Measurements from ENCODE around the gene GPR137.

The GPR137 gene

DNA sequence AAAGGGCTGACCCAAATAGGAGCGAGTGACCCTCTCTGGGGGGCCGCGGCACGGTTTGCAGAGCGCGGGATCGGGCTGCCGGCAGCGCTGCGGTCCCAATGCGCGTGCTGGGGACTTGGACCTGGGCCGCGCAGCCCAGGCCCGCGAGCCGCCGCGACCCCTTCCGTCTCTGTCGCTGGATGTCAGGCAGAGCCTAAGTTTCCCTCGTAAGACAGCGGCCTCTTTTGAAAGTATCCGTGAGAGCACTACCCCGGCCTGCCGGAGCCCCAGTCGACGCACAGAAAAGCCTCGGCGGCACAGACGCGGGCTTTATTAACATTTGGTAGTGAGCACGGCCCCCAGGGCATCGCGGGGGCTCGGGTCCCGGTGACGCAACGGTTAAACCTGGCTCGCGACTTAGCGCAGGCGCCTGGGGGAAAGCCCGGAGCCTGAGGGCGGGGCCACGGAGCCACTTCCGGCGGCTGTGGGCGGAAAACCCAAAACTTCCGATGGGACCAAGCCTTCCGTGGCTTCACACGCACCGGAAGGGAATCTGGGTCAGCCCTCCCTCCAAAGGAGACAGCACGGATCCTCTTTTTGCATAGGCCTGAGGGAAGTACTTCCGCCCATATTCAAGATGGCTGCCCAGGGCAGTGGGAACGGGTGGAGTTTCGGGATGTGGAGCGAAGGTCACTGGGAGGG lies 16.0 kb upstream of the GPR137 start:
- Histone ChIP-seq H3K4me1 (ENCODE audit: control insufficient read depth, low read length) (peaks cover 26% of the 10 kb centered on the region), H3K36me3 (ENCODE audit: control insufficient read depth, low read length) (peaks cover 29% of the 10 kb centered on the region), H3K27ac (ENCODE audit: low read depth, low read length) (peak overlapping the region; percentile 90), H3K9me2 (replicated peaks; ENCODE audit: control insufficient read depth, low read length) (no peaks in the 10 kb centered on the region), H3K4me3 (ENCODE audit: low read length) (peak overlapping the region; percentile 90), H3K4me2 (ENCODE audit: low read length) (peak overlapping the region; percentile 100), H3K27me3 (ENCODE audit: control insufficient read depth, low read length) (no peaks in the 10 kb centered on the region), H3K9me3 (ENCODE audit: control insufficient read depth, insufficient read depth, low read length) (no peaks in the 10 kb centered on the region), H3K79me2 (ENCODE audit: control insufficient read depth, low read length) (peaks cover 30% of the 10 kb centered on the region), H3F3A (ENCODE audit: control insufficient read depth, insufficient read depth) (peaks cover 12% of the 10 kb centered on the region), H4K20me1 (ENCODE audit: control insufficient read depth, insufficient read depth, low read depth, low read length) (no peaks in the 10 kb centered on the region)
- TF ChIP-seq EZH2phosphoT487 (IDR thresholded peaks at IDR 0.05; ENCODE audit: borderline replicate concordance, low read length), result no peak
- TF ChIP-seq, protein P1, sequence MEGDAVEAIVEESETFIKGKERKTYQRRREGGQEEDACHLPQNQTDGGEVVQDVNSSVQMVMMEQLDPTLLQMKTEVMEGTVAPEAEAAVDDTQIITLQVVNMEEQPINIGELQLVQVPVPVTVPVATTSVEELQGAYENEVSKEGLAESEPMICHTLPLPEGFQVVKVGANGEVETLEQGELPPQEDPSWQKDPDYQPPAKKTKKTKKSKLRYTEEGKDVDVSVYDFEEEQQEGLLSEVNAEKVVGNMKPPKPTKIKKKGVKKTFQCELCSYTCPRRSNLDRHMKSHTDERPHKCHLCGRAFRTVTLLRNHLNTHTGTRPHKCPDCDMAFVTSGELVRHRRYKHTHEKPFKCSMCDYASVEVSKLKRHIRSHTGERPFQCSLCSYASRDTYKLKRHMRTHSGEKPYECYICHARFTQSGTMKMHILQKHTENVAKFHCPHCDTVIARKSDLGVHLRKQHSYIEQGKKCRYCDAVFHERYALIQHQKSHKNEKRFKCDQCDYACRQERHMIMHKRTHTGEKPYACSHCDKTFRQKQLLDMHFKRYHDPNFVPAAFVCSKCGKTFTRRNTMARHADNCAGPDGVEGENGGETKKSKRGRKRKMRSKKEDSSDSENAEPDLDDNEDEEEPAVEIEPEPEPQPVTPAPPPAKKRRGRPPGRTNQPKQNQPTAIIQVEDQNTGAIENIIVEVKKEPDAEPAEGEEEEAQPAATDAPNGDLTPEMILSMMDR (IDR thresholded peaks at IDR 0.05; ENCODE audit: low read depth, low read length, poor library complexity, severe bottlenecking), result peak; percentile 19

DNA sequence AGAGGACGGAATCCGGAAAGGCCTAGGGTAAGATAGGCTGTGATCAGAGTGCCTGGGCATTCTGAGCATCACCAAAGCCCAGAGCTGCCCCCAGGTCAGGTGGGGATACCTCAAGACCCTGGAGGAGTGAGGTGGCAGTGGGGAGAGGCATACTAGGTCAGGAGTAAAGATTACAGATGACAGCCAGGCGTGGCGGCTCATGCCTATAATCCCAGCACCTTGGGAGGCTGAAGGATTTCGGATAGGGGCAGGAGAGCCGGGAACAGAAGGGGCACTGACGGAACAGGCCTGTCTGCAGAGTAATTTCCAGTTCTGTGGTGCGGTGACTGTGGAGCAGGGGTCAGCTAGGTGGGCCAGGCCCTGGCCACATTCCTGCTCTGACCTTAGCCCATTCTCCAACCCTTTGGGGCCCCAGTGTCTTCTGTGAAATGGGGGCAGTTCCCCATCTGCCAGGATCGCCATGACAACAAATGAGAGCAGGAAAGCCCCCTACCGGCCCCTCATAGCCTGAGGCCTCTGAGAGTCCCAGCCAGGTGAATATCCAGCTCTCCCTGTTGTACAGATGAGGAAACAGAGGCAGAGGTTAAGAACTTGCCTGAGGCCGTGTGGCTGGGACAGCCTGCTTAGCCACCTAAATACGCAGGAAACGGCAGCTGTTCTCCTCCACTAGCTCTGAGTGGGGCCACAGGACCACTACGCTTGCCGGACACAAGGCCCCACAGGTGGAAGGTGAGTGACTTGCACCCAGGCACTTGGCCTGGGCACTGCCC lies 10.4 kb upstream of the GPR137 start:
- no peak for TF ChIP-seq EZH2phosphoT487 (IDR thresholded peaks at IDR 0.05; ENCODE audit: borderline replicate concordance, low read length)
- TF ChIP-seq, protein P1 (IDR thresholded peaks at IDR 0.05; ENCODE audit: low read depth, low read length, poor library complexity, severe bottlenecking), result no peak

DNA sequence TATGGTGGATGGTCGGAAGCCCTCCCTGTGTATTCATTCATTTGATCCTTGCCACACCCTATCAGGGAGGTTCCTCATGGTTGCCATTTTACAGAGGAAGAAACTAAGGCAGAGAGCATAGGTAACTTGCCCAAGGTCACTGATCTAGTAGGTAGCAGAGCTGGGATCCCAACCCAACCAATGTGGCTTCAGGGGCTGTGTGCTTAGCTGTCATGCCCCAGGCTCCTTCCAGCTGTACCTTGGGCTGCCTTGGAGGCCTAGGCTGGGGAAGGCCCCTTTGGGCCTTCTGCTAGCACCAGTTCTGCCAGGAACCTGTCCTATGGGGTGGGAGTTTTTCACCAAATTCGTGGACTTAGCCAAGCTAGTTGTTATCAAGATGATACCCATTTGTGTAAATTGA lies 9.8 kb upstream of the GPR137 start:
- Histone ChIP-seq H3K27ac (ENCODE audit: low read depth, low read length) (no peak overlapping the region), H3F3A (ENCODE audit: control insufficient read depth, insufficient read depth) (peaks cover 8% of the 10 kb centered on the region), H3K79me2 (ENCODE audit: control insufficient read depth, low read length) (peaks cover 14% of the 10 kb centered on the region), H3K9me3 (ENCODE audit: control insufficient read depth, insufficient read depth, low read length) (no peaks in the 10 kb centered on the region), H3K36me3 (ENCODE audit: control insufficient read depth, low read length) (peaks cover 18% of the 10 kb centered on the region), H4K20me1 (ENCODE audit: control insufficient read depth, insufficient read depth, low read depth, low read length) (no peaks in the 10 kb centered on the region), H3K4me3 (ENCODE audit: low read length) (no peak overlapping the region), H3K27me3 (ENCODE audit: control insufficient read depth, low read length) (no peaks in the 10 kb centered on the region), H3K4me1 (ENCODE audit: control insufficient read depth, low read length) (peaks cover 11% of the 10 kb centered on the region), H3K9me2 (replicated peaks; ENCODE audit: control insufficient read depth, low read length) (no peaks in the 10 kb centered on the region), H3K4me2 (ENCODE audit: low read length) (no peak overlapping the region)
- no peak for TF ChIP-seq EZH2phosphoT487 (IDR thresholded peaks at IDR 0.05; ENCODE audit: borderline replicate concordance, low read length)
- TF ChIP-seq, protein P1 (IDR thresholded peaks at IDR 0.05; ENCODE audit: low read depth, low read length, poor library complexity, severe bottlenecking), result no peak

More for the DNA sequence above, 10.4 kb upstream of the GPR137 start:
- no peak overlapping the region for H3K27ac ChIP-seq (ENCODE audit: low read depth, low read length)
- H3K79me2 ChIP-seq (ENCODE audit: control insufficient read depth, low read length), result peaks cover 19% of the 10 kb centered on the region
- H3K36me3 ChIP-seq (ENCODE audit: control insufficient read depth, low read length), result peaks cover 23% of the 10 kb centered on the region
- no peaks in the 10 kb centered on the region for H4K20me1 ChIP-seq (ENCODE audit: control insufficient read depth, insufficient read depth, low read depth, low read length)
- no peaks in the 10 kb centered on the region for H3K27me3 ChIP-seq (ENCODE audit: control insufficient read depth, low read length)
- no peaks in the 10 kb centered on the region for H3K9me2 ChIP-seq (replicated peaks; ENCODE audit: control insufficient read depth, low read length)
- no peaks in the 10 kb centered on the region for H3K9me3 ChIP-seq (ENCODE audit: control insufficient read depth, insufficient read depth, low read length)
- peaks cover 8% of the 10 kb centered on the region for H3F3A ChIP-seq (ENCODE audit: control insufficient read depth, insufficient read depth)
- no peak overlapping the region for H3K4me3 ChIP-seq (ENCODE audit: low read length)
- no peak overlapping the region for H3K4me2 ChIP-seq (ENCODE audit: low read length)
- peaks cover 11% of the 10 kb centered on the region for H3K4me1 ChIP-seq (ENCODE audit: control insufficient read depth, low read length)
